HL-60 (cell line): ENCODE data around the gene GRPEL2.

Experiments
- POLR2AphosphoS5 ChIP-seq: IDR thresholded peaks from 2 replicates; pipeline ENCODE4 v1.6.1; 2012; ENCODE audit warnings: low read depth
- SPI1 ChIP-seq: IDR thresholded peaks from 2 replicates; pipeline ENCODE4 v1.6.1; 2012; ENCODE audit warnings: low read depth, mild to moderate bottlenecking, borderline replicate concordance
- TF ChIP-seq, protein P1 (sequence below): IDR thresholded peaks from one replicate; pipeline ENCODE4 v1.5.1; 2011; ENCODE audit warnings: low read length, control low read depth, inconsistent platforms; ENCODE audit not compliant: insufficient read depth
- TF ChIP-seq, protein P2 (sequence below): IDR thresholded peaks from 2 replicates; pipeline ENCODE4 v1.6.1; 2012; ENCODE audit warnings: low read depth; ENCODE audit not compliant: insufficient replicate concordance

DNA sequence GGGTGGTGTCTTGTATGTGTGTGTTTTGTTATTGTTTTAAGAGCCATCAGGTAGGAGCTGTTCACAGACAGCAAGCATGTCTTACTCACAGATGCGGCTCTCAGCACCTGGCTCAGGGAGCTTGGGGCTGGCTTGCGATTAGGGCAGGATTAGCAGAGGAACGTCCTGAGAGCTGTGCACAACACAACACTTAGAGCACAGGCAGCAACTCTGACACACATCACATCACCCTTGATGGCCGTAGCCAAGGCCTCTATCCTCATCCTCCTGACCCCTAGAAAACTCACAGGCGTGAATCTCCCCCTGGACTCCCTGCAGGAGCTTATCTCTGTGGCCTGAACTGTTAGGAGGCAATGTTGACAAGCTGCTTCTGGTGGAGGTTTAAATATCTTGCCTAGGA, 40.9 kb downstream of the GRPEL2 start:
- TF ChIP-seq, protein P1, sequence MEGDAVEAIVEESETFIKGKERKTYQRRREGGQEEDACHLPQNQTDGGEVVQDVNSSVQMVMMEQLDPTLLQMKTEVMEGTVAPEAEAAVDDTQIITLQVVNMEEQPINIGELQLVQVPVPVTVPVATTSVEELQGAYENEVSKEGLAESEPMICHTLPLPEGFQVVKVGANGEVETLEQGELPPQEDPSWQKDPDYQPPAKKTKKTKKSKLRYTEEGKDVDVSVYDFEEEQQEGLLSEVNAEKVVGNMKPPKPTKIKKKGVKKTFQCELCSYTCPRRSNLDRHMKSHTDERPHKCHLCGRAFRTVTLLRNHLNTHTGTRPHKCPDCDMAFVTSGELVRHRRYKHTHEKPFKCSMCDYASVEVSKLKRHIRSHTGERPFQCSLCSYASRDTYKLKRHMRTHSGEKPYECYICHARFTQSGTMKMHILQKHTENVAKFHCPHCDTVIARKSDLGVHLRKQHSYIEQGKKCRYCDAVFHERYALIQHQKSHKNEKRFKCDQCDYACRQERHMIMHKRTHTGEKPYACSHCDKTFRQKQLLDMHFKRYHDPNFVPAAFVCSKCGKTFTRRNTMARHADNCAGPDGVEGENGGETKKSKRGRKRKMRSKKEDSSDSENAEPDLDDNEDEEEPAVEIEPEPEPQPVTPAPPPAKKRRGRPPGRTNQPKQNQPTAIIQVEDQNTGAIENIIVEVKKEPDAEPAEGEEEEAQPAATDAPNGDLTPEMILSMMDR: no peak
- TF ChIP-seq POLR2AphosphoS5: no peak
- TF ChIP-seq SPI1: no peak
- TF ChIP-seq, protein P2, sequence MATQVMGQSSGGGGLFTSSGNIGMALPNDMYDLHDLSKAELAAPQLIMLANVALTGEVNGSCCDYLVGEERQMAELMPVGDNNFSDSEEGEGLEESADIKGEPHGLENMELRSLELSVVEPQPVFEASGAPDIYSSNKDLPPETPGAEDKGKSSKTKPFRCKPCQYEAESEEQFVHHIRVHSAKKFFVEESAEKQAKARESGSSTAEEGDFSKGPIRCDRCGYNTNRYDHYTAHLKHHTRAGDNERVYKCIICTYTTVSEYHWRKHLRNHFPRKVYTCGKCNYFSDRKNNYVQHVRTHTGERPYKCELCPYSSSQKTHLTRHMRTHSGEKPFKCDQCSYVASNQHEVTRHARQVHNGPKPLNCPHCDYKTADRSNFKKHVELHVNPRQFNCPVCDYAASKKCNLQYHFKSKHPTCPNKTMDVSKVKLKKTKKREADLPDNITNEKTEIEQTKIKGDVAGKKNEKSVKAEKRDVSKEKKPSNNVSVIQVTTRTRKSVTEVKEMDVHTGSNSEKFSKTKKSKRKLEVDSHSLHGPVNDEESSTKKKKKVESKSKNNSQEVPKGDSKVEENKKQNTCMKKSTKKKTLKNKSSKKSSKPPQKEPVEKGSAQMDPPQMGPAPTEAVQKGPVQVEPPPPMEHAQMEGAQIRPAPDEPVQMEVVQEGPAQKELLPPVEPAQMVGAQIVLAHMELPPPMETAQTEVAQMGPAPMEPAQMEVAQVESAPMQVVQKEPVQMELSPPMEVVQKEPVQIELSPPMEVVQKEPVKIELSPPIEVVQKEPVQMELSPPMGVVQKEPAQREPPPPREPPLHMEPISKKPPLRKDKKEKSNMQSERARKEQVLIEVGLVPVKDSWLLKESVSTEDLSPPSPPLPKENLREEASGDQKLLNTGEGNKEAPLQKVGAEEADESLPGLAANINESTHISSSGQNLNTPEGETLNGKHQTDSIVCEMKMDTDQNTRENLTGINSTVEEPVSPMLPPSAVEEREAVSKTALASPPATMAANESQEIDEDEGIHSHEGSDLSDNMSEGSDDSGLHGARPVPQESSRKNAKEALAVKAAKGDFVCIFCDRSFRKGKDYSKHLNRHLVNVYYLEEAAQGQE: no peak
